ENCODE results near the gene TMEM131L.
A peak's percentile ranks its signal among the peaks of the same experiment; 100 is the strongest.
"Not testable (repeated sequence)": the region's sequence is repeated elsewhere in the genome, so short reads cannot be mapped to it uniquely, and the experiment has no call there.

Gene TMEM131L

DNA sequence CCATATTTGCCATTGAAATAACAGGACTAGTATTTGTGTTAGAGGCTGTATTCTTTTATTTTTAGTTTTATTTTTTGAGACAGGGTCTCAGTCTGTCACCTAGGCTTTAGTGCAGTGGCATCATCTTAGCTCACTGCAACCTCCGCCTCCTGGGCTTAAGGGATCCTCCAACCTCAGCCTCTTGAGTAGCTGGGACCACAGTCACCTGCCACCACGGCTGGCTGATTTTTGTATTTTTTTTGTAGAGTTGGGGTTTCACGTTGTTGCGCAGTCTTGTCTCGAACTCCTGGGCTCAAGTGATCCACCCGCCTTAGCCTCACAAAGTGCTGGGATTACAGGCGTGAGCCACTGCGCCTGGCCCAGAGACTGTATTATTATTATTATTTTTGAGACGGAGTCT lies 15.3 kb downstream of the TMEM131L start:
- DNase-seq: no peak

DNA sequence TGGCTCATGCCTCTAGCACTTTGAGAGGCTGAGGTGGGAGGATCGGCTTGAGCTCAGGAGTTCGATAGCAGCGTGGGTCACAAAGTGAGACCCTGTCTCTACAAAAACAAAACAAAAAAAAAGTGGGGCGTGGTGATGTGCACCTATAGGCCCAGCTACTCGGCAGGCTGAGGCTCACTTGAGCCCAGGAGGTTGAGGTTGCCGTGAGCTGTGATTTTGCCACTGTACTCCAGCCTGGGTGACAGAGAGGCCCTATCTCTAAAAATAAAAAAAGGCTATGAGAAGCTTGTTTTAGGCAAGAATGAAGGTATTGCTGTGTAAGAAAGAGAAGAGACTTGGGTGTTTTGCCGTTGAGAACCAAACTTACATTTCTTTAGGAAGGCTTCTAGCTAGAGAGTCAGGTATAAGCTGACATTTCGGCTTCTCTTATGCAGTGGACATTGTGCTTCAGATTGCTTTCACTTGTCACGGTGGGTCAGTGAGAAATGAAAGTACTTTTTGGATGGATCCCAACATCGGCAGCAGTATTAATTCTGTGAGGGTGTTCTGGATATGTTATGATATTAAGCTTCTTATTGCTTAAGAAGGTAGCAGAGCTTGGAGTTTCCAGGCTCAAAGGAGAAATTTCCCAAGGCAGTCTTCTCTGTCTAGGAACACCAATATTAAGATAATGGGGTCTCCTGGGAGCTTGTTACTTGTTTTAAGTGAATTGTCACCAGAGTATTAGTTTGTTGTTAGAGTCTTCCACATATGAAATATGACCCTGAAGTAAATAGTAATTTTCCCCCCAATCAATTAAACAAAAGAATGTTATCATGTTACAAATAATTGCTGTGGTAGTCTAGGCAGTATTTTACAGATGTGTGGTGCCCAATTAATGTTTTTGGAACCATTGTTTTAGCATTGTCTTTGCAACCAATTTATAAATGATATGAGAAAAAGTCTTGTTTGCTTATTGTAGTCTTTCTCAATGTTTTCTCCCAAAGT lies 17.6 kb downstream of the TMEM131L start:
- no peak for DNase-seq

DNA sequence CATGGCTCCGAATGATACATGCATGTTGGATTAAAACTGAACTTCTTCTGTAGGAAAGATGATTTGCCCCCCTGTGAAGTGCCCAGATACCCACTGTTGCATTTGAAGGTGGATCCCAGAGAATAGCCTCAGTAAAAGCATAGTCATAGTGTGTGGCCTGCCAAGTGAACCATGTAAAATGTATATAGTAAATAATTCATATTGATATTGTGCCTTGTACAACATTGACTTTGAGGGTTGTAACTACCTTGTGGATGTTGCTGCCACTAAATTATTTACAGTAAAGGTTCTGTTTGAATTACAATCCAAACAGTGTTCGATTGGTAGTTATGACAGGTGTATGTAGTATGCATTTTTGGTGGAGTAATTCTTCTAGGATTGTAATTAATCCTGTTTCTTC lies 19.2 kb downstream of the TMEM131L start:
- no peak for DNase-seq

DNA sequence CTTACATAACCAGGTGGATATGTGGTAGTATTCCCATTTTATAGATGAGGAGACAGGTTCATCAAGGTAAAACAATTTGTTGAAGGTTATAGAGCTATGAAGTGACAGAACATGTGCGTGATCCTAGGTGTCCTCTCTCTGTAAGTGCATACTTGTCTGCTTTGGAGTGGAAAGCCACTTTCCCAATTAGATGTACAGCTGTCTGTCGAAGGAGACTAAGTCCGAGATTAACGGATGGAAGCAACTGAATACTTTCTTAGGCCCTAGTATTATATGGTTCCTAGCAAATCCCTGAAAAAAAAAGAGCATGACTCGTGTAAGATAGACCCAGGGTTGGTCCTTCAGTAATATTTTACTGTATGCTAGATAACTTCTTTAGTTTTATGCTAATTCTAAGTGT lies 19.7 kb downstream of the TMEM131L start:
- DNase-seq: no peak

DNA sequence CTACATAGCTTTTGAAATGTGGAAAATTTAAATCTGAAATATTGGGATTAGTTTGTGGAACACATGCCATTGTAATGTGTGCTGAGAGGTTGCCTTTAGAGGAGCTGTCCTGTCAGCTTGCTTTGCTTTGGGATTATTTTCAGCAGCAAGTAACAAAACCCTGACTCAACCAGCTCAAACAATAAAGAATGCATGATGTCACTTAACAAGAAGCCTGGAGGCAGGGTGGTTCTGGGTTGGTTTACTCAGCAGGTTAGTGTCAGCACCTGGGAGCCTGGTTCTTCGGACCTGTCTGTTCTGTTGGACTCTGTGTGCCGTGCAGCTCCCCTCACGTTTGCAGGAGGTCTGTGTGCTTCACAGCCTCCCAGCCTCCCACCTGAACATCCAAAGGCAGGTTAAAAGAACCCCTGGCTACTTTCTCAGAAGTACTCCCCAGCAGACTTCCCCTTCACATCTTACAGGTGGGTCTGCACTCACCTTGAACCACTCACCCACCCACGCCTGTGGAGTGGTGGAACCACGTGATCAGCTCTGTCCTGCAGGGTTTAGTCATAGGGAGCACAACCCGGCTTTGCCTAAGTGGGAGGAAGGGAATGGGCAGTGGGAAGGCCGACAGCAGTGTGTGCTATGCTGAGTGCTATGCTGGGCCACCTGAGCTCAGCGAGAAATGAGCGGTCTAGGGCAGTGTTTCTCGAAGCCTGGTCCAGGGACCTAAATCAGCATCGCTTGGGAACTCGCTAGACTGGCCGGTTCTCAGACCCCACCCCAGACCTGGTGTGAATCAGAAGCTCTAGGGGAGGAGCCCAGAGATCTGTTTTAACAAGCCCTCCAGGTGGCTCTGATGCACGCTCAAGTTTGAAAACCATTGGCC lies 20.4 kb downstream of the TMEM131L start:
- DNase-seq: no peak

DNA sequence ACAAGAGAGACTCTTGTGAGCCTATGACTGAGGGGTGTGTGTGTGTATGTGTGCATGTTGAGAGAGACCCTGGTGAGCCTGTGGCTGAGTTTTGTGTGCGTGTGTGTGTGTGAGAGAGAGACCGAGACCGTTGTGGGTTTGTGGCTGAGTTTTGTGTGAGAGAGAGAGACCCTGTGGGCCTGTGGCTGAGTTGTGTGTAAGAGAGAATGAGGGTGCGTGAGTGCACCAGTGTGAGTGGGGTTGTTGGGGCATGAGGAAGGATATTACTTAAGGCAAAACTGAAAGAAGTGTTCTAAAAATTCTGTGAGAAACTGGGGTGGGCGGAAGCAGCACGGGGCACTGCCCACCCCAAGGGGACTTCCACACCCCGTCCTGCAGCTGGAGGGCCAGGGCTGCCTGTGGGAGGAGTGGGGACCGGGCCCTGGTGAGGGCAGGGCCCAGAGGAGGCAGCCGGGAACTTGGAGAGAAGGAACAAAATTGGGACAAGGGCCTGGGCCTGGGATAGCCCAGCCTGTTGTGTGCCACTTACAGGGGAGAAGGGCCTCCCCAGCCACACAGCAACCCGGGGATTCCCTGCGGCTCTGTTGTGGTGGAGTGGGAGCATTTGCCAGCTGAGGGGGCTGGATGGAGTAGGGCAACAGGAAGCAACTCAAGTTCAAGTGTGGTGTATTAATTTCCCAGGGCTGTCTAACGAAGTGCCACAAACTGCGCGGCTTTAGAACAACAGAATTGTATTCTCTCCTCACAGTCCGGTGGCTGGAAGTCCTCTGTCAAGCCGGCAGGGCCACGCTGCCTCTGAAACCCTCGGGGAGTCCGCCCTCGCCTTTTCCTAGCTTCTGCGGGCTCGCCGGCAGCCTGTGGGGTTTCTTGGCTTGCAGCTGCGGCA lies 22.1 kb downstream of the TMEM131L start:
- DNase-seq: peak; percentile 38

DNA sequence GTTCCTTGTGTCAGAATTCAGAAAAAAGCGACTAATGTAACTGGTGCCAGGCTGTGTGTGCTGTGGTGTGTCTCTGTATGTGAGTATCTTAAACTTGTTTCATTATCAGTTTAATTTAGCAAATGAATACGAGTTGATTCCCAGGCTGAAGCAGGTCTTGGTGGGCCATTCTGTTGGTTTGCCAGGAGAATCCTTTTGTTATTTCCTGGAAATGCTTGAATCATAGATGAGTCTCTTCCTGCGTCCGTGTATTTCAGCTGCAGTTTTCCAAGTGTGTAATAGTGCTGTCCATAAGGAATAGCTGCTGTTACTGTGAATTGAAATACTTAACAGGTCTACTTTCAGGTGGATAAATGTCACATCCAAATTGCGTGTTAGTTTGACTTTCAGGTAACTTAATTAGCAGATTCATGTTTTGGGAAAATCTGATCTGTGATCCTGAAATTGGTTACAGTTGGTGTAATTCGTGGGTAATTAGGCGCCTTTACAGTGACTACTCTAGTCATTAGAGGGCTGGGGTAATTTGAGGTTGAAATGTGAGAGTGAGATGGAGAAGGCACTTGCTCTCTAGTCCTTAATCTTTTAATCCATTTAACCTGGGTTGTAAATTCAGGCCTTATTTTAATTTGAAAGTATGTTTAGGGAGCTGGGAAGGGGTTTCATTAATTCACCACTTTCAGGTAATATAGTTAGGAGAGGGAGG lies 23.8 kb downstream of the TMEM131L start:
- DNase-seq: no peak

DNA sequence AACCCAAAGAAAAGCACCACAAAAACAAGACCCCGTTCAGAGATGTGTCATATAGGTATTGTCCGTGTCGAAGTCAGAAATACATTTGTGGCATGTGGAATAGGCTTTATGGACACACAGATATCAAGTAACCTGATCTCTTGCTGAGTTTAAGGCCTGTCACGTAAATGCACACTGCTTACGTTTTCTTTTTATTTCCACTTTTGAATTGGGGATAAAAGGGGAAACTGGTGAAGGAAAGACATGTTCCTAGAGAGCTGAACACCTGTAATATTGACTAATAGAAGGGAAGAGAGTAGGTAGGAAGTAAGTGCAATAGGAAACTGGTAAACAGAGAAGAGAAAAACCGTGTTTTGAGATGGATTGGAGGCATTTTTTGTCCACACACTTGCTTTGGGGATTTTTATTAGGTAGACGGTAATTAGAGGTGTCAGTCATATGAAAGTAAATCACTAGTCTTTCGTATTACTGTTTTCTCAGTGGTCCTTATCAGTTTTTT lies 24.9 kb downstream of the TMEM131L start:
- DNase-seq: no peak

DNA sequence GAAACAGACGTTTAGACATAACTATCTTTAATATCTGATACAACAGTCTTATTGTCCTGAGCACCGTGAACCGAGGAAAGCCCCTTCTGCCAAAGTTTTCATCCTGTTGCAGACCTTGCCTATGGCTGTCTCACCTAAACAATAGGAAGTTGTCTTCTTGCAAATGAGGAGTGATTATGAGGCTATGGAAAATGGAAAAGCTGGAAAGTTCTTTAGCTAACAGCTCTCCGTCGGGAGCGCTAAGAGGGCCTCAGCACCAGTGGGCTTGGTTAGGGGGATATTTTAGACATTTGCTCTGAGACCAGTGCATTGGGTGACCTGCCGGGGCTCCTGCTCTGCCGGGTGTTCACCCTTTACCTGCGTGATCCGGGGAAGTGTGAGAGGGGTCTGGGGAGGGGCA lies 28.4 kb downstream of the TMEM131L start:
- DNase-seq: no peak

DNA sequence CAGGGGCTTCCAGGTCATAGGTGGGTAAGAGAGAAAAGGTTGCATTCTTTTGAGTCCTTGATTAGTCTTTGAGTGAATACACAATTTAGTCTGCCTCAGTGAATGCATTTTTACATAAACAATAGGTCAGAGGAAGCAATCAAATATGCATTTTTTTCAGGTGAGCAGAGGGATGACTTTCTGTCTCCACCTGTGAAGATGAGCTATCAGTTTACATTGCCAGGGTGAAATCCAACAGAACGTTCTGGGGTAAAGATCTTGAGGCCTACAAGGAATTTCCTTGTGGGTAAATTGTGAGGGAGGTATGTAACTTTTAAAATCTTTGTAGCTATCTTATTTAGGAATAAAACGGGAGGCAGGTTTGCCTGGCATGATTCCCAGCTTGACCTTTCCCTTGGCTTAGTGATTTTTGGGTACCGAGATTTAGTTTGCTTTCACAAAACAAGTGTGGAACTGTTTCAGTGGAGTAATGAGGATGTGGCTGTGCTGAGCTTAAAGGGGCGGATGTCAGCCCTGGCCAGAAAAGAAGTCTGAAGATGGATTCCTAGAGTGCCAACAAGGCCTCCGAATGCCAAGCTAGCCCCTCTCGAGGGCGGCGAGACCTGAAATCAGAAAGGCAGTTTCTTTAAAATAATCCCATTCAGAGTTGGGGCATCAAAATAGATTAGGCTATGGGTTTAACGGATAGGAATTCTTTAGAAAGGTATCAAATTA lies 29.5 kb downstream of the TMEM131L start:
- no peak for DNase-seq

DNA sequence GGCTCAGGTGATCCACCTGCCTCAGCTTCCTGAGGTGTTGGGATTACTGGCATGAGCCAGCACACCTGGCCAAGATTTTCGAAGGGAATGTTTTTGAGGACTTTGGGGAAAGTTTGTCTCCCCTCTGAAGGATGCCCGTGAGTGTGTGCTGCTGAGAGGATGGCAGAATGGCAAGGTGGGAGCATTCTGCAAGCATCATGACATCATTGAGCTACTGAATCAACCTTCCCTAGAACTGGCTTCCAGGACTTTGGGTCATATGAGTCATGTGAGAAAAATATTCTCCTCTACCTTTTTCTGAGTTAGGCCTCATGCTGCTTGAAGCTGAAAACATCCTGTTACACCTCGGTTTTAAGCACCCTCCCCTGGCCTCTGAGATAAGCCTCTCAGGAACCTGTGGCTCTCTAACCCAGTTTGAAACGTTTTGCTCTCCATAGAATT lies 31.0 kb downstream of the TMEM131L start:
- no peak for DNase-seq

DNA sequence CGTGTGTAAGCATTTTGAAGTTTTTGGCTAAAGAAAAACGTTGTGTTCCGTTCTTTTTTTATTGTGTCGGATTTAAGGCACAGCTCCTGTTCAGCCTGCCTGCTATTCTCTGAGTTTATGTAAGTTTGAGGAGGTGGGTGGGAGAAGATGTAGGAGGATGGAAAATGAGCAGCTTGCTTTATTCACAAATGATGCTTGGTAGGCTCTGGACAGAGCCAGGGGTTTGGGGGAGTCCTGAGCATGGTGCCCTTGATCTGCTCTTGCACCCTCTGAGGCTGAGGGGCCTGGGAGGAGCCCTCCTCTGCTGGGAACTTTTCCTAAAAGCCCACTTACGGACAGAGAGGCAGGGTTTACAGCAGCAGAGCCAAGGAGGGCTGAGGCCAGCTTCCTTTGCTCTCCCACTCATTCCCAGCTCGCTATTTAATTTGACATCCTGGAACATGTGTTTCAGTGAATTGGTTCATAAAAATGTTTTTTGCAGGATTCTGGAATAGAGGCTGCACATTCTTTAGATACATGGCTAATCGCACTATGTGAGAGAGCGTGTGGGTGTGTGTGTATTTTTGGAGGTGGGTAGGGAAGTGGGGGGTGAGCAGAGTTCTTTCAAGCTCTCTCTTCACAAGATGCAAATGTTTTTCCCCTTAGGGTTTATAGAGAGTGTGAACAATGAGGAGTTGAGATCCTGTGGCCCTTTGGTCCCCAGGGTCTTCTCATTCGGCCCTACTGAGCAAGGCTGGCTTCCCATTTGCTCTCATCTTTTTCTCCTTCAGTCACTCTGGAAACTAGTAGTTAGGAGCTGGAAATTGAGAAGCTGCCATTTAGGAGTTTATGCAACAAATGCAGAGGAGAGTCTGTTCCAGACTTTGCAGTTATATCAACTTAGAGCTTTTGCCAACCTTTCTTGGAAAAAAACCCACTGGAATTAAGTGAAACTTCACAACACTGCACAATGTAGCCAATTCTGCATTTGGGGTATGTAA lies 32.1 kb downstream of the TMEM131L start:
- DNase-seq: no peak

DNA sequence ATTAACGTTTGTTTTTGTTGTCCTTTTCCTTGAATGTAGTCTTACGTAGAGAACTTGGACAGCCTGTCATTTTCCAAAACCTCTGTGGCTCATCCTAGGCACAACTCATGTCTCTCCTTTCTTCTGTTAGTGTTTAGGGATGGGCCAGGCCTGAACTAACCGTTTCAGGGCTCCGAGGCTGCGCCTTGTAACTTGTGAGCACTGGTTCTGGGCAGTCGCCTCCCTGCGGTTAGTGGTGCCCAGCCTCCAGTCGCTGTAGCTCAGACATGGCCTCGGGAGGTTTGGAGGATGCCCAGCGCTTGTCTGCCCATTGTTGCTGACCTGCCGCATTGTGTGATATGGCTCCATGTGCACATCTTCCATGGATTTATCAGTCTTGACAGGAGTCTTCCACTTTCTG lies 32.8 kb downstream of the TMEM131L start:
- DNase-seq: no peak

DNA sequence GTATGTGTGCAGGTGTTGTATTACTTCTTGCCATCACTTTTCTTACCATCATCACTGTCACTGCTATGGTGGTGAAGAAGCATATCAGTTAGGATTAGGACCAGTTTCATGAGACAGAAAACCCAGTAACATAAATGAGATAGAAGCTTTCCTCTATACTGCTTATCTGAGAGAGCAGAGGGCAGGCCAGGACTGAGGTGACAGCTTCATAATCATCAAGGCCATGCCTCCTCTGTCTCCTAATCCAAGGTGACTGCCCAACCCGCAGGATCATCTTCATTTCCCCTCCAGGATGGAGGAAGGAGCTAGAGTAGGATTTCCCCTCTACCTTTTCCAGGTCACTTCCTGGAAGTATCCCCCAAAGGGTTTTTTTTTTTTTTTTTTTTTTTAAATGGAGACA lies 35.4 kb downstream of the TMEM131L start:
- DNase-seq: no peak

DNA sequence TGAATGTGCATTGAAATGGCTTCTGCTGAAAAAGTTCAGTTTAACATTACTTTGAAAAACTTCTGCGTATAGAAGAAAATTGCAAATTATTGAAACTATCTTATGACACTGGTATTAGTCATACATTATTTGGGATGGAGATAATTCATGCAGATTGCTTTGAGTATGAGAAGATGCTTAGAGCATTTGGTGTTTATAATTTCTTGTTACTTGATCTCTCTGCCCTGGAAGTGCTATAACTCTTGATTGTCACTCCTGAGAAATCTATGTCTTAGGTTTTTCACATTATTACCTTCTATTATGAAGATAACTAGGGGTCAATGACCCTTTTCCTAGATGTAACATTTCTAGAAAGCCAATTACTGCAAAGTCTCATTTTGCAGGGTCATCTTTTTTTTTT lies 36.4 kb downstream of the TMEM131L start:
- DNase-seq: no peak

DNA sequence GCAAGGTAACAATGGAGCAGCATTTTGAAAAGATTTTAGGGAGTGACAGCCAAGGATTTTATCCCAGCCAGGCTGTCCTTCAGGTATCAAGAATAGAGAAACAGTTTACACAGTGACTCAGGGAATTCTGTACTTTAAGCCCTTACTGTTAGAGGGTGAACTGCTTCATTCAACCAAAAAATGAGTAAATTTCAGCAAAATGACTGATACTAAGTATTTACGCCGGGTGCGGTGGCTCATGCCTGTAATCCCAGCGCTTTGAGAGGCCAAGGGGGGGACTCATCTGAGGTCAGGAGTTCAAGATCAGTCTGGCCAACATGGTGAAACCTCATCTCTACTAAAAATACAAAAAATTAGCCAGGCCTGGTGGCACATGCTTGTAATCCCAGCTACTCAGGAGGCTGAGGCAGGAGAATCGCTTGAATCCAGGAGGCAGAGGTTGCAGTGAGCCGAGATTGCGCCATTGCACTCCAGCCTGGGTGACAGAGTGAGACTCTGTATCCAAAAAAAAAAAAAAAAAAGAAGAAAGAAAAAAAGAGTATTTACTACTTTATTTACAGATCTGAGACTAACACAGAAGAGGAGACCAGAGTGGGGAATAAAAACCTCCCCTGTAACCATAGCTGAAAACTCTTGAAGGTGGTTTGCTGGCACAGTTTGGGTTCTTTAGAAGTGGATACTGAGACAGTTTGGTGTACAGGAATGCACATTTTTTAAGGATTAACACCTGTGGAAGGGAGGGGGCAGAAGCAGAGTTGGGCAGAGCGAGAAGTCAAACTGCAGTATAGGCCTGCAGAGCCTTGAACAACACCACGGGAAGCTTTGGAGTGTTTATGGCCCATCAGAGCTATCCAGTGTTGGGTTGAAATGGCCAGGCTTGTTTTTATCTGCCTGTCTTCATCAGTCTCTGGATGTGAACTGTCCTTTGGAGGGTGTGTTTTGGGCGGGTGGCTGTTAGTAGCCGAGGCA lies 40.5 kb downstream of the TMEM131L start:
- no peak for DNase-seq

DNA sequence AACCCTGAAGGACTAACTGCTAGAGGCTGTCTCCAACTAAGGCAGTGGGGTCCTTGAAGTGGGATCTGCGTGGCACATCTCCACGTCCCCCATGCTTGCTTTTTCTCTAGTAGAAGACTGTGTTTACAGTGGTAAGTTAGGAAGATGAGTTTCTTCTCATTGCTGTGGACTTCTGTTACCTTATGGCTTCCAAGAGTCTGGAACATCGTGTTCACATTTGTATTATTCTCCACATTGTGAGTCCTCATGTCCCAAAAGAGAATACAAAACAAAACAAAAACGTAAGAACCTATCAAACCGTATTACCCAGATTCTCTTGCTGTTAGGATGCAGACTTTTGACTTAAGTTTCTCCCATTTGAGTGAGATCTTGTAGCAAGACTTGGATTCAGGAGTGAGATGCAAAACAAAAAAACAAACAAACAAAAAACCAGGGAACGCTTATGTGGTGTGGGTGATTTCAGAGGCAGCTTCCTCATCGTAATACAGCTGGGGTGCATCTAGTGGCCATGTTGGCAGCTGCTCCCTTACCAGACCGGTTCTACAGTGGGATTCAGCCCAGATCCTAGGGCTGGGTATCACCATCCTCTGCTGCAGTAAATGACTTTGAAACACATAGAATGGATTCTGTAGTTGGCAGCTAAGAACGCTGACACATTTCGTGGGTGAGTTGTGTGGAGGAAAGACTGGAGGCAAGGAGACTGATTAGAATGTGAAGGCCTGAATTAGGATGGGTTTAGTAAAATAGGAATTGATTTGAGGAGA lies 41.3 kb downstream of the TMEM131L start:
- DNase-seq: no peak

DNA sequence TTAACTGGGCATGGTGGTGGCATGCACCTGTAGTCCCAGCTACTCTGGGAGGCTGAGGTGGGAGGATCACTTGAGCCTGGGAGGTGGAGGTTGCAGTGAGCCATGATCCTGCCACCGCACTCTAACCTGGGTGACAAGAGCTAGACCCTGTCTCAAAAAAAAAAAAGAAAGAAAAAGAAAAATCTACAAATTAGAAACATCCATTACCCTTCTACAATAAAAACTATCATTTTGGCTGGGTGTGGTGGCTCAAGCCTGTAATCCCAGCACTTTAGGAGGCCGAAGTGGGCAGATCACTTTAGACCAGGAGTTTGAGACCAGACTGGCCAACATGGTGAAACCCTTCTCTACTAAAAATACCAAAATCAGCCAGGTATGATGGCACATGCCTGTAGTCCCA lies 43.1 kb downstream of the TMEM131L start:
- DNase-seq: not testable (repeated sequence)
